Inferior parietal cortex (tissue), 1 donor: ENCODE measurements around the gene FEV.
A peak's percentile ranks its signal among the peaks of the same experiment; 100 is the strongest.

ENCODE experiments used
- DNase-seq: peaks from one replicate; pipeline ENCODE4 v3.0.0-alpha.2; 2016; ENCODE audit errors: extremely low spot score

The FEV gene

DNA sequence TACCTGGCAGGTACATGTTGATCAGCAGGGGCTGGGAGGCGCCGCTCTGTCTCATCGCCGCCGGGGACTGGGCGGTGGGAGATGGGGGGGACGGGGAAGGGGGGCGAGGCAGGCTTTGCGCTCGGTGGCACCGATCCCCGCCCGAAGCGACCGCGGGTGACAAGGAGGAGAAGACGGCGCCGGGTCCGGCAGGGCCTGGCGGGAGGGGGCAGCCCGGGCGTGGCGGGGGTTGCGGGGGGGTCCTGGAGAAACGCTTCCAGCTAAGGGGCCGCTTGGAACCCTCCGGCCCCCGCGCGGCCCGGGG is at the start of gene FEV:
TSS of gene FEV (minus strand) at position 164 of the 304 bp plus-strand sequence. CDS start at position 55, 109 bp downstream.
- no peak for DNase-seq

DNA sequence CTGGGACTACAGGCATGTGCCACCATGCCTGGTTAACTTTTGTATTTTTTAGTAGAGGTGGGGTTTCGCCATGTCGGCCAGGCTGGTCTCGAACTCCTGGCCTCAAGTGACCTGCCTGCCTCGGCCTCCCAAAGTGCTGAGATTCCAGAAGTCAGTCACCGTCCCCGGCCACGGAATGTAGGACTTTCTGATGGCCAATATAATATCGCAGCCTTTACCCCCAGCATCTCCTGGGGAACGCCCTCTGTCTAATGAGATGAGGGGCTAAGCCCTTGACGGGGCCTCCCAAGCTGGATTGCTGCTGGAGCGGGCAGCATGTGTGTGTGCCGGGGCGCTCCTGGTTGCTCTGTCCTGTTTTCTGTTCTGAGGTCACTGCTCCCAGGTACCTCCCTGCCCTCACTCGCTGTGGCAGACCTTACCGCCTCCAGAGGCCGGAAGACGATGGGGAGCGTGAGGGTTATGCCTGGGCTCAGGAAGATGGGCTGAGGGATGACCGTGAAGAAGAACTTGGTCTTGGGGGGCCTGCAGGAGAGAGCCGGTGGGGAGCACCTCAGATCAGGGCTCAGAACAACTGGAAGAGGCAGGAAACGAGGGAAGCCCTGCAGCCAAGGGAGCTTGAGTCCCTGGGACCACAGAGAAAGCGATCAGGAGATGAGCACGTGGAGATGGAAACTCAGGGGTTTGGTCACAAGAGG is 47.2 kb upstream of the FEV start:
- no peak for DNase-seq

DNA sequence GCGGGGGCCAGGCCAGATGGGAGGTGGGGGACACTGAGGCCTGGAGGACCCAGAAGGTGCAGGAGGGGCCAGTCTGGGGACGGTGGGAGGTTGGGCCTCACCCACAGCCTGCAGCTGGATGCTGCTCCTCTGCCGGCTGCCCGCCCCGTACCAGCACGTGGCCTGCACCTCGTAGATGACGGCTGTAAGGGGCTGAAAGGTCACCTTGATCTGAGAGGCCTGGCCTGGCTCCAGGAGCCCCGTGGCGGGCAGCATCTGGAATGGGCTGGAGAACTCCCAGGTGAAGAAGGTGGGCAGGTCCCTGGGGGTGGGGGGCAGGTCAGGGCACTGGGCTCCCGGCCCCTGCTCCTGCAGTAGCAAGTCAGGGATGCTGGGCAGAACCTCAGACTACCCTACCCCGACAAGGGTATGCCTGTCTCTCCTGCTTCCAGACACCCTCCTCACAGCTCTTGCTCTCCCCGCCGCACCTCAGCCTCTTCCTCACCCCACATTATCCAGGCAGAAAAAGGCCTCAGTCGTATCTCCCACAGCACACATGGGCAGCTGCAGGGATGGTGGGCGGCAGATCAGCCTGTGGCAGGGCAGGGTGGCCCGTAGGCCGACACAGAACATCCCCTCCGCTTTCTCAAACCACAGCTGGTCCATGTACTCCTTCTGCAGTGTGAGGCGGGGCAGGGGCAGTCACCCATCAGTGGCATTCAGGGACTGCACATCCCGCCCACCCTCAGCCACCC is 46.2 kb upstream of the FEV start:
- DNase-seq: no peak

- no peak for DNase-seq
Observed at GRCh38 chr2:219030177-219030940, 45.4 kb upstream of the FEV start.

GRCh38 chr2:219029829-219030165 is 44.8 kb upstream of the FEV start:
- DNase-seq: peak; percentile 90

GRCh38 chr2:219028996-219029828 is 44.2 kb upstream of the FEV start:
- DNase-seq: no peak

- DNase-seq: no peak
Observed at GRCh38 chr2:219028141-219028540, 43.2 kb upstream of the FEV start.

DNA sequence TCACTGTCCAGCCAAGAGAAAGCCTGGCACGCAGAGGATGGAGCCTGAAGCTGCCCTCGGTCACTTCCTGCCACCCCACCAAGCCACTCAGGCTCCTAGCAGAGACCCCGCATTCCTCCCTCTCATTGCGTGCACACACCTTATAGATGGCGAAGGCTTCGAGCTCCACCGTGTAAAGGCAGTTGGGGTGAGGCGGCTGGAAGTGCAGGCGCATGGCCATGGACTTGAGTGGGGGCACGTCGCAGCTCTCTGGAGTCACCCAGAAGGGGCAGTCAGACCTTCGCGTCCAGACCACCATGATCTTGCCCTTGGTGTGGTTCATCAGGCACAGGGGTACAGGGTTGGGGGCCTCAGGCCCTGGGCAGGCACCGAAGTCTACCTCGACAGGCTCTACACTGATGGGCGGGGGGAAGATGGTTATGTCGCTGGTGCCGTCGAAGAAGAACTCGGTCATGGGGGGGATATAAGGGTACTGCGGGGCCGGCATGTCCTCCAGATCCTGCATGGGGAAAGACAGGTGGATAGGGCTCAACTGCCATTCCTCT is 42.6 kb upstream of the FEV start:
- no peak for DNase-seq

DNA sequence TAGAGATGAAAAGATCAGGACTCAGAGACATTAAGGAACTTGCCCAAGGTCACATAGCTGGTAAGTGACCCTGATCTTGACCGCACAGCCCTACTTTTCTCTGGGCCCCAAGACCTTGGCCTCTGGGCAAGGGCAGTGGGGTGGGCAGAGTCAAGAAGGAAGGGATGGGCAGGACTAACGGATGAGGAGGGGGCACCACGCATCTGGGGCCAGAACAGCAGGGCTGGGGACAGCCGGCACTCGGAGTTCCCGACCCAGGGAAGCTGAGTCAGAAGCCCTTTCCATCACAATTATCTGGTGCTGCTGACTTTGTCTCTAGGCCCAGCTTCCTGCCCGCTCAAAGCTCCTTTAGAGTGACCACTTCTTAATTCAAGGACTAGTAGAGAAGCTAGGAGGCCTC is 42.0 kb upstream of the FEV start:
- DNase-seq: no peak

DNA sequence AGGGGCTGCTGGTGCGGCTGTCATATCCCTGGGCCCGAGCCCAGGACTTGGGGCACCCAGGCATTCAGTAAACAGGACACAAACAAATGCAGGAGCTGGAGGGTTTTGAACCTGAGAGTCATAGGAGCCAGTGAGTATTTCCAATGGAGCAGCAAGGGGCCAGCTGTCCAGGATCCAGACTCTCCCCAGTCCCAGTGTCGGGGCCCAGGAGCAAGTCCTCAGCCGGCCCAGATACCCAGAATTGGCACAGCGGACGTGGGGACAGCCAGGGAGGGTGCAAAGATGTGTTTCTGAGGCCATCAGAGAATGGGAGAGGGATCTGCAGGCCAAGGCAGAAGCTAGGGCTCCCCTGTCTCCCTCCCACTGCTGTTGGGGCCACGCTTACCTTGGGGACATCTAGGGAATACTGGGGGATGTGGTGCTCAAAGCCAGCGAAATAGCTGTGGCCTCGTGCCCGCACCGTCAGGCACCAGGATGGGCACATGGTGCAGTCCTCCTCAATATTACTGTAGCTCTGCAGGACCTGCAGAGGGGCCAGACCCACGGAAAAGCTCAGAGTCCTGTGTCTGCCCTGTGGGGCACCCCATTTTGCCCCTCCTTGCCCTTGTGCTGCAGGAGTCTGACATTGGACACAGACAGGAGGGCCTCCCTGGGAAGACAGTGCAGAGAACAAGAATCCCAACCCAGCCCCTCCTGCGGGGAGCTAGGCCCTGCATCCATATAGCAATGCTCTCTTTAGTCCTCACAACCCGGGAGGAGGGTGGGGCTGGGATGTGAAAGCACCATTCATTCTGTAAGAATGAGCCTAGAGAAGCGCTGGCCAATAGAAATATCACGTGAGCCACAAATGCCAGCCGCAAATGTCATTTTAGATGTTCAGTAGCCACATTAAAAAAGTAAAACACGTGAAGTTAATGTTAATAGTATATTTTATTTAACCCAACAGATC is 40.9 kb upstream of the FEV start:
- peak; percentile 76 for DNase-seq

DNA sequence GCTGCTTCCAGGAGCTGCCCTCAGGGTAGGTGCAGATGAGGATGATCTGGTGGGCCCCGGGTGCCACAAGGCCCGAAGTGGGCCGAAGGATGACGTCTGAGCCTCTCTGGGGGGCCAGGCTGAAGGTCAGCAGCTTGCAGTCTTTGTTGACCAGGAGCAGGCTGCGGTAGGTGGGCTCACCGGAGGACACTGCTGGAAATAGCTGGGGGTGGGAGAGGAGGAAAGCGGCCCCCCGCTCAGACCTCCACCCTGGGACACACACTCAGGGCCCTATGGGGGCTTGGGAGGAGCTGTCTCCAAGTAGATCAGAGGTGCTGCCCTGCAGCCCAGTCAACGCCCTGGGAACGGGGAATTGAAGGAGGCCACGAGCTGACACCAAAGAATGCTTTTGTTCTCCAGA is 39.1 kb upstream of the FEV start:
- no peak for DNase-seq

- DNase-seq: no peak
Observed at GRCh38 chr2:219023045-219023605, 38.1 kb upstream of the FEV start.

DNA sequence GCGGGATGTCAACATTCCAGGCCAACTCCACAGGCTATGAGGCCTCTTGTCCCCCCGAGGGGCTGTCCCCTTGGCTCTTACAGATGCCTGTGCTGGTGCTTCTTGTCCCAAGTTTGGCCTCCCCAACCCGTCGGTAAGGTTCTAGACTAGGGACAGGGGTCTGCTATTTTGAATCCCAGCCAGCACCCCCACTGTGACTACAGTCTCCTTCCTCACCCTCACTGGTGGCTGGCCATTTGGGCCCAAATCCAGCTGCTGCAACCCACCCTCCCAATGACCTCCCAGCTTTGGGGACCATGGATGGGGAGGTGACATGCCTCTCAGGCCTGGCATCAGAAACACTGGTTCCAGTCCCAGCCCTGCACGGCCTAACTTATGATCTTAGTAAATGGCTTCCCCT is 37.6 kb upstream of the FEV start:
- DNase-seq: no peak

- DNase-seq: no peak
Observed at GRCh38 chr2:219022041-219022440, 37.1 kb upstream of the FEV start.

DNA sequence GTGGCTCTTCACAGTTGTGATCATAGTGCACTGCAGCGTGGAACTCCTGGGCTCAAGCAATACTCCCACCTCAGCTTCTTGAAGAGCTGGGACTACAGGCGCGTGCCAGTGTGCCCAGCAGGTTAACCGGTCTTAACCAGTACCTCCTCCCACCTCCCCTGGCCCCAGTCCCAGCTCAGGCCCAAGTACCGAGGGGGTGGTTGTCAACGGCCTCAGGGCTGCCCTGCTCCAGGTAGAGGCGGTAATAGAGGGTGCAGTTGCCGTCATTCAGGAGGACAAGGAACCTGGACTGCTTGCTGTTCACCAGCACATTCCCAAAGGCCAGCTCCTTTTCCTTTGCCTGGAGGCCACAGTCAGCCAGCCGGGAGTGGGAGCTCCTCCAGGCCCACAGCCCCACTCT is 36.6 kb upstream of the FEV start:
- DNase-seq: no peak

DNA sequence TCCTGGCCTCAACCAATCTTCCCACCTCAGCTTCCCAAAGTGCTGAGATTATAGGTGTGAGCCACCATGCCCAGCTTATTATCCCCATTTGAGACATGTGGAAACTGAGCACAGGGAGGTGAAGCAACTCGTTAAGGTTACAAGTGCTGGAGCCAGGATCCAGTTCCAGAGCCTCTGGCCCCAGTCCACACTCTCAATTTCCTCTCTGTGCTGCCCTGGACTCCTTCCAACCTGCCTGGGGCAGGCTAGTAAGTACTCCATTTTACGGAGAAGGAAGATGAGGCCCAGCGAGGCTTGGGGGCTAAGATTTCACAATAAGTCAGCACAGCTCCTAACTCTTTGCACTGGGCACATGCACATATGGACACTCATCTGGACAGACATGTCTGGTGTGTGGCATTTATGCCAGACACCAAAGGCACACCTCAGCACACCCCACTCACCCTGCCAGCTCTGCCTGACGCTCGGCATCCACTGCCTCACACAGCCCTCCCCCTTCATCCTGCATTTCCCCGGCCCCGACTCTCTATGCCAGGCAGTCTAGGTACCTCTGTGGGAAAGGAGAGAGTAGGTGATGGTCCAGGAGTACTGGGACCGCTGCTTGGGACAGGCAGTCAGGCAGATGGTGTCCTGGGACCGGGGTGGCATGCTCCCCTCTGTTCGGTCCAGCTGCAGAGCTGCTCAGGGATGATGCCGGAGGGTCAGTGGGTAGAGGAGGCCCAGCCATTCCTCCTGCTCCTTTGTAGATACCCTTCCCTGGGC is 35.8 kb upstream of the FEV start:
- DNase-seq: no peak

DNA sequence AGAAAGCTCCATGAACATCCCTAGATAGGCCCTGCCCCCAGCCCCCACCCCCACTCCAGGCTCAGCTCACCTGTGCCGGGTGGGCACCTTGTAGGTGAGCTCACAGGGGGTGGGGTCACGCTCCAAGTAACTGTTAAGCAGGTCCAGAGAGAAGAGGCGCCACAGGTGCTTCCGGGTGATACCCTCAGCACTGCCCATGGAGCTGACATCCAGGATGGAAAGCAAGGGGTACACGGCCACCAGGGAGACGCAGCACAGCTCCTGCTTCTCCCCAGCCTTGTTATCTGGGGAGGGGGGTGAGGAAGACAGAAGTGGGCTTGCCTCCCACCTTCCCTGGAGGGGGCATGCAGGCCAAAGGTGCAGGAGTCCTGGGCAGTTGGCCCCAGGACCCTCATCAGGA is 34.5 kb upstream of the FEV start:
- no peak for DNase-seq

GRCh38 chr2:219018726-219019125 is 33.7 kb upstream of the FEV start:
- DNase-seq: no peak

DNA sequence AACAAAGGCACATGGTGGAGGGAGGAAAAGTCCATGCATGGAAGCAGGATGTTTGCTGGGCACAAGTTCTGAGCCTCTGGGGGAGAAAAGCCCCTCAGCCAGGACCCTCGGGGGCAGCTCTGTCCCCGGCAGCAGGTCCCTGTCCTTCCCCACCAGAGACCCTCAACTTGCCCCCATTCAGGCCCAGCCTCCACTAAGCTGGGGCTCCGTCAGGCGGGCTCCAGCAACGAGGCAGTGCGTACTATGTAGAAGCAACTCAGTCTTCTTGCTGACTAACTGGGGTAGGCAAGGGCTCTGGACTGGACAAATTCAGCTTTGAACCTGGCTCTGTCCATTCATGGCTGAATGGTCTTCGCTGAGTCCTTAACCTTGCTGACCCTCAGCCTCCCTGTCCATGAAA is 33.3 kb upstream of the FEV start:
- DNase-seq: no peak
